Panc1 (cell line): ENCODE results near the gene SGO2. TPM values are rescaled to one million over a fixed set of nuclear protein-coding genes. Genes with fewer than 3 reads are reported as not detected.

Experiments
- ATAC-seq: fragments of 200-7000 bp; cut with Tn5 transposase; 2 replicates; pipeline ENCODE4 v1.9.1; 2020; ENCODE audit warnings: mild to moderate bottlenecking, moderate library complexity
- BruUV-seq: library from RNA; stranded (reverse); fragments of 400-500 nt; replicated peaks from 2 replicates; lab custom pipeline; 2021; lab: Mats Ljungman, UMichigan
- CTCF ChIA-PET: fragments of 300-600 bp; sonication (Branson Sonifier 250); formaldehyde crosslinking; loops from one replicate; lab custom pipeline; 2022; ENCODE audit warnings: antibody characterized with exemption; lab: Charles Lee
- POLR2A ChIA-PET: fragments of 300-600 bp; sonication (Branson Sonifier 250); formaldehyde crosslinking; loops from one replicate; lab custom pipeline; 2022; ENCODE audit warnings: antibody characterized with exemption; lab: Charles Lee
- DNase-seq: peaks from one replicate; pipeline ENCODE4 v3.0.0-alpha.2; 2010; ENCODE audit warnings: low read depth, low spot score
- H3K27ac ChIP-seq: 2 replicates; pipeline ENCODE4 v1.5.1; 2011; ENCODE audit warnings: mild to moderate bottlenecking, low read length, inconsistent platforms
- H3K27me3 ChIP-seq: fragments of 200-500 bp; sonication (Bioruptor generic); 2 replicates; pipeline ENCODE4 v1.6.0; 2014; ENCODE audit warnings: low read length, inconsistent platforms; ENCODE audit not compliant: control insufficient read depth, insufficient read depth
- H3K36me3 ChIP-seq: fragments of 200-500 bp; sonication (Bioruptor generic); 2 replicates; pipeline ENCODE4 v1.5.1; 2014; ENCODE audit warnings: inconsistent platforms, mild to moderate bottlenecking, low read length, moderate library complexity; ENCODE audit not compliant: control insufficient read depth, insufficient read depth
- H3K4me1 ChIP-seq: 2 replicates; pipeline ENCODE4 v1.5.1; 2011; ENCODE audit warnings: inconsistent platforms, mild to moderate bottlenecking, low read length, moderate library complexity; ENCODE audit not compliant: control insufficient read depth, insufficient read depth
- H3K4me3 ChIP-seq, 2 experiments: 2 replicates each; pipeline ENCODE4 v1.5.1; 2011 to 2012; ENCODE audit warnings: low read depth in 2 of 2, low read length in 2 of 2, mild to moderate bottlenecking in 2 of 2, inconsistent platforms in 1 of 2, moderate library complexity in 1 of 2
- H3K9me3 ChIP-seq: fragments of 200-500 bp; sonication (Bioruptor generic); 2 replicates; pipeline ENCODE4 v1.5.1; 2014; ENCODE audit warnings: low read depth, mild to moderate bottlenecking, inconsistent platforms, low read length, moderate library complexity; ENCODE audit not compliant: control insufficient read depth, insufficient read depth
- CTCF ChIP-seq: fragments of 450-650 bp; IDR thresholded peaks from 2 replicates; pipeline ENCODE4 v1.5.1; 2017; ENCODE audit warnings: mild to moderate bottlenecking
- POLR2AphosphoS5 ChIP-seq: IDR thresholded peaks from 2 replicates; pipeline ENCODE4 v1.6.1; 2012; ENCODE audit warnings: mild to moderate bottlenecking, low read depth, low read length, moderate library complexity
- SIN3A ChIP-seq: IDR thresholded peaks from 2 replicates; pipeline ENCODE4 v1.6.1; 2012; ENCODE audit warnings: low read depth, mild to moderate bottlenecking, low read length, moderate library complexity, borderline replicate concordance; ENCODE audit not compliant: insufficient read depth
- TCF7L2 ChIP-seq: IDR thresholded peaks from 2 replicates; pipeline ENCODE4 v1.6.1; 2011; ENCODE audit warnings: mild to moderate bottlenecking, low read depth, low read length, inconsistent platforms
- in situ Hi-C: cut with HindIII; loops from 2 replicates; pipeline ENCODE4 v1.10.0; 2016; ENCODE audit warnings: low sequenced_read_pairs, low pct_unique_long_range_greater_than_20kb
- intact Hi-C: fragments of 100-400 bp; cut with micrococcal nuclease; formaldehyde crosslinking; loops from one replicate; pipeline ENCODE4 v1.10.0; 2022; ENCODE audit not compliant: unreplicated experiment
- total RNA-seq: library from RNA; stranded (reverse); gene quantifications from one replicate; pipeline ENCODE4 v1.2.1, GENCODE V29; 2021; ENCODE audit not compliant: unreplicated experiment
- TF ChIP-seq, protein P1 (sequence below), 2 experiments: IDR thresholded peaks; 2 replicates each; pipeline ENCODE4 v1.6.1; 2011 to 2012; ENCODE audit warnings: low read depth in 2 of 2, control low read depth in 1 of 2, low read length in 1 of 2, mild to moderate bottlenecking in 1 of 2, moderate library complexity in 1 of 2; ENCODE audit not compliant: insufficient read depth in 1 of 2

Gene SGO2
- total RNA-seq, 1 experiment from 2014 or later = 34.0 TPM

GRCh38 chr2:200600549-200601225 is 74.7 kb downstream of the SGO2 start:
- intact Hi-C loops = no loop called here
- CTCF ChIA-PET = no interaction called here
- Histone ChIP-seq H3K27ac (no peak overlapping the region), H3K27me3 (no peaks in the 10 kb centered on the region), H3K9me3 (no peaks in the 10 kb centered on the region), H3K36me3 (no peaks in the 10 kb centered on the region), H3K4me3 (no peak overlapping the region), H3K4me1 (no peaks in the 10 kb centered on the region)
- ATAC-seq = no peak
- TF ChIP-seq SIN3A = no peak
- no peak for TF ChIP-seq POLR2AphosphoS5
- no peak for TF ChIP-seq CTCF
- TF ChIP-seq, protein P1, sequence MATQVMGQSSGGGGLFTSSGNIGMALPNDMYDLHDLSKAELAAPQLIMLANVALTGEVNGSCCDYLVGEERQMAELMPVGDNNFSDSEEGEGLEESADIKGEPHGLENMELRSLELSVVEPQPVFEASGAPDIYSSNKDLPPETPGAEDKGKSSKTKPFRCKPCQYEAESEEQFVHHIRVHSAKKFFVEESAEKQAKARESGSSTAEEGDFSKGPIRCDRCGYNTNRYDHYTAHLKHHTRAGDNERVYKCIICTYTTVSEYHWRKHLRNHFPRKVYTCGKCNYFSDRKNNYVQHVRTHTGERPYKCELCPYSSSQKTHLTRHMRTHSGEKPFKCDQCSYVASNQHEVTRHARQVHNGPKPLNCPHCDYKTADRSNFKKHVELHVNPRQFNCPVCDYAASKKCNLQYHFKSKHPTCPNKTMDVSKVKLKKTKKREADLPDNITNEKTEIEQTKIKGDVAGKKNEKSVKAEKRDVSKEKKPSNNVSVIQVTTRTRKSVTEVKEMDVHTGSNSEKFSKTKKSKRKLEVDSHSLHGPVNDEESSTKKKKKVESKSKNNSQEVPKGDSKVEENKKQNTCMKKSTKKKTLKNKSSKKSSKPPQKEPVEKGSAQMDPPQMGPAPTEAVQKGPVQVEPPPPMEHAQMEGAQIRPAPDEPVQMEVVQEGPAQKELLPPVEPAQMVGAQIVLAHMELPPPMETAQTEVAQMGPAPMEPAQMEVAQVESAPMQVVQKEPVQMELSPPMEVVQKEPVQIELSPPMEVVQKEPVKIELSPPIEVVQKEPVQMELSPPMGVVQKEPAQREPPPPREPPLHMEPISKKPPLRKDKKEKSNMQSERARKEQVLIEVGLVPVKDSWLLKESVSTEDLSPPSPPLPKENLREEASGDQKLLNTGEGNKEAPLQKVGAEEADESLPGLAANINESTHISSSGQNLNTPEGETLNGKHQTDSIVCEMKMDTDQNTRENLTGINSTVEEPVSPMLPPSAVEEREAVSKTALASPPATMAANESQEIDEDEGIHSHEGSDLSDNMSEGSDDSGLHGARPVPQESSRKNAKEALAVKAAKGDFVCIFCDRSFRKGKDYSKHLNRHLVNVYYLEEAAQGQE (IDR thresholded peaks at IDR 0.05; ENCODE audit: insufficient read depth in 1 of 2, low read depth in 2 of 2, low read length in 1 of 2) = no peak
- no peak for TF ChIP-seq TCF7L2
- in situ Hi-C loops = no loop called here
- no peak for DNase-seq
- POLR2A ChIA-PET = interaction anchor here (0.6 kb wide), 3 partner anchors 12 to 430 kb away, joined by 3 to 6 read pairs (median 3); no protein-coding TSS in a partner anchor
- BruUV-seq = no TSS peak

DNA sequence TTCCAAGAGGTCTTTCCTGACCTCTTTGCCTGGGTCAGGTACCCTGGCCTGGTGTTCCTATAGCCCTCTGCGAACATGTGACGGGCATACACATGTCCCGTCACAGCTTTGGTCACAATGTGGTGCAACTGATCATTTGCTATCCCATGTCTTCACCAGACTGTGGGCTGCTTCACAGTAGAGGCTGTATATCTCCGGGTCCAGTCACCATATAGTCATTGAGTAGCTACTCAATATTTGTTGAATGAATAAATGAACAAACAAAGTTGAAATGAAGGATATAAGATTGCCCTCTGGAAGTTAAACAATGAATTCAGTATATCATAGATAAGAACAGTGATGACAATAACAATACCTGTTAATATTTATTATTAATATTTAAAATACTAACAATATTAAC is 76.6 kb downstream of the SGO2 start:
- POLR2A ChIA-PET = no interaction called here
- intact Hi-C loops = no loop called here
- no peak for DNase-seq
- no peaks in the 10 kb centered on the region for H3K36me3 ChIP-seq
- H3K27me3 ChIP-seq = no peaks in the 10 kb centered on the region
- H3K27ac ChIP-seq = no peak overlapping the region
- no peaks in the 10 kb centered on the region for H3K4me1 ChIP-seq
- H3K9me3 ChIP-seq = no peaks in the 10 kb centered on the region
- no peak overlapping the region for H3K4me3 ChIP-seq
- in situ Hi-C loops = no loop called here
- no TSS peak for BruUV-seq
- CTCF ChIA-PET = no interaction called here
- ATAC-seq = no peak
- TF ChIP-seq TCF7L2 (no peak), SIN3A (no peak), CTCF (no peak), POLR2AphosphoS5 (no peak)
- TF ChIP-seq, protein P1 (IDR thresholded peaks at IDR 0.05; ENCODE audit: insufficient read depth in 1 of 2, low read depth in 2 of 2, low read length in 1 of 2) = no peak
